ENCODE results near the gene C1QTNF2.

DNA sequence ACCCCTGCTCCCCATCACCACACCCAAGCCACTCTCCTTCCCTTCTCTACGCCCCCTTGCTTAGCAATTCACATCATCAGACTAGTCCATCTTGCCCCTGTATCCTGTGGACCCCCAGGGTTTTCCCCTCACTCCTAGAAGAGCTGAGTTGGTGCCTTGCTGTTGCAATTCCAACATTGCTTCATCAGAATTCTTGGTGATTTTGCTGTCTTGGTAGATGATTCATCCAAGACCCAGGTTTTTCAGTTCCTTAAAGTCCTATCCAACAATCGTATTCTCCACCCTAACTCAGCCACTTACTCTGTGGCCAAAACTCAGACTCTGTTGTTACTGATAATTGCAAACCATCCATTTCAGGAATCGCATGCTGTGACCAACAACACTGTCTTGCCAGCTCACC is 36.7 kb downstream of the C1QTNF2 start:
- TF ChIP-seq POLR2A (IDR thresholded peaks at IDR 0.05) = no peak
- TF ChIP-seq, protein P1, sequence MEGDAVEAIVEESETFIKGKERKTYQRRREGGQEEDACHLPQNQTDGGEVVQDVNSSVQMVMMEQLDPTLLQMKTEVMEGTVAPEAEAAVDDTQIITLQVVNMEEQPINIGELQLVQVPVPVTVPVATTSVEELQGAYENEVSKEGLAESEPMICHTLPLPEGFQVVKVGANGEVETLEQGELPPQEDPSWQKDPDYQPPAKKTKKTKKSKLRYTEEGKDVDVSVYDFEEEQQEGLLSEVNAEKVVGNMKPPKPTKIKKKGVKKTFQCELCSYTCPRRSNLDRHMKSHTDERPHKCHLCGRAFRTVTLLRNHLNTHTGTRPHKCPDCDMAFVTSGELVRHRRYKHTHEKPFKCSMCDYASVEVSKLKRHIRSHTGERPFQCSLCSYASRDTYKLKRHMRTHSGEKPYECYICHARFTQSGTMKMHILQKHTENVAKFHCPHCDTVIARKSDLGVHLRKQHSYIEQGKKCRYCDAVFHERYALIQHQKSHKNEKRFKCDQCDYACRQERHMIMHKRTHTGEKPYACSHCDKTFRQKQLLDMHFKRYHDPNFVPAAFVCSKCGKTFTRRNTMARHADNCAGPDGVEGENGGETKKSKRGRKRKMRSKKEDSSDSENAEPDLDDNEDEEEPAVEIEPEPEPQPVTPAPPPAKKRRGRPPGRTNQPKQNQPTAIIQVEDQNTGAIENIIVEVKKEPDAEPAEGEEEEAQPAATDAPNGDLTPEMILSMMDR (IDR thresholded peaks at IDR 0.05) = no peak
